ENCODE results near the gene RIT2.

The RIT2 gene

DNA sequence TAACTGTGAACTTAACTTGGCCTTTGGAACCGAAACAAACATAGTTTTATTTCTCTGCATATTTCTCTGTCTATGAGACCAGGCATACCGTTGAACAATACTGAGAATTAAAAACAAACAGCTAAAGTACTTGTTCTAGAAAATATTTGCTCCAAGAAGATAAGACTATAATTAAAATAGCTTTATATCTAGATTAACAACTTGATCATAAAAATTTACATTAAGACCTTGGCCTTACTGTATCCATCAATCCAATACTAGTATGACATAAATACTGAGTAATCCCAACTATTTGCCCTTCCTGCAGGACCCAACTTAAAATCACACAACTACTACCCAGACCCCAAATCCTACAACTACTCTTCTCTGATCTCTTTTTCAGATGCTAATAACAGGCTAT lies 260.9 kb downstream of the RIT2 start:
- TF ChIP-seq, protein P1, sequence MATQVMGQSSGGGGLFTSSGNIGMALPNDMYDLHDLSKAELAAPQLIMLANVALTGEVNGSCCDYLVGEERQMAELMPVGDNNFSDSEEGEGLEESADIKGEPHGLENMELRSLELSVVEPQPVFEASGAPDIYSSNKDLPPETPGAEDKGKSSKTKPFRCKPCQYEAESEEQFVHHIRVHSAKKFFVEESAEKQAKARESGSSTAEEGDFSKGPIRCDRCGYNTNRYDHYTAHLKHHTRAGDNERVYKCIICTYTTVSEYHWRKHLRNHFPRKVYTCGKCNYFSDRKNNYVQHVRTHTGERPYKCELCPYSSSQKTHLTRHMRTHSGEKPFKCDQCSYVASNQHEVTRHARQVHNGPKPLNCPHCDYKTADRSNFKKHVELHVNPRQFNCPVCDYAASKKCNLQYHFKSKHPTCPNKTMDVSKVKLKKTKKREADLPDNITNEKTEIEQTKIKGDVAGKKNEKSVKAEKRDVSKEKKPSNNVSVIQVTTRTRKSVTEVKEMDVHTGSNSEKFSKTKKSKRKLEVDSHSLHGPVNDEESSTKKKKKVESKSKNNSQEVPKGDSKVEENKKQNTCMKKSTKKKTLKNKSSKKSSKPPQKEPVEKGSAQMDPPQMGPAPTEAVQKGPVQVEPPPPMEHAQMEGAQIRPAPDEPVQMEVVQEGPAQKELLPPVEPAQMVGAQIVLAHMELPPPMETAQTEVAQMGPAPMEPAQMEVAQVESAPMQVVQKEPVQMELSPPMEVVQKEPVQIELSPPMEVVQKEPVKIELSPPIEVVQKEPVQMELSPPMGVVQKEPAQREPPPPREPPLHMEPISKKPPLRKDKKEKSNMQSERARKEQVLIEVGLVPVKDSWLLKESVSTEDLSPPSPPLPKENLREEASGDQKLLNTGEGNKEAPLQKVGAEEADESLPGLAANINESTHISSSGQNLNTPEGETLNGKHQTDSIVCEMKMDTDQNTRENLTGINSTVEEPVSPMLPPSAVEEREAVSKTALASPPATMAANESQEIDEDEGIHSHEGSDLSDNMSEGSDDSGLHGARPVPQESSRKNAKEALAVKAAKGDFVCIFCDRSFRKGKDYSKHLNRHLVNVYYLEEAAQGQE (IDR thresholded peaks at IDR 0.05; ENCODE audit: insufficient replicate concordance, low read depth) = no peak
- no peak for TF ChIP-seq POLR2AphosphoS5 (IDR thresholded peaks at IDR 0.05; ENCODE audit: low read depth)
- TF ChIP-seq, protein P2, sequence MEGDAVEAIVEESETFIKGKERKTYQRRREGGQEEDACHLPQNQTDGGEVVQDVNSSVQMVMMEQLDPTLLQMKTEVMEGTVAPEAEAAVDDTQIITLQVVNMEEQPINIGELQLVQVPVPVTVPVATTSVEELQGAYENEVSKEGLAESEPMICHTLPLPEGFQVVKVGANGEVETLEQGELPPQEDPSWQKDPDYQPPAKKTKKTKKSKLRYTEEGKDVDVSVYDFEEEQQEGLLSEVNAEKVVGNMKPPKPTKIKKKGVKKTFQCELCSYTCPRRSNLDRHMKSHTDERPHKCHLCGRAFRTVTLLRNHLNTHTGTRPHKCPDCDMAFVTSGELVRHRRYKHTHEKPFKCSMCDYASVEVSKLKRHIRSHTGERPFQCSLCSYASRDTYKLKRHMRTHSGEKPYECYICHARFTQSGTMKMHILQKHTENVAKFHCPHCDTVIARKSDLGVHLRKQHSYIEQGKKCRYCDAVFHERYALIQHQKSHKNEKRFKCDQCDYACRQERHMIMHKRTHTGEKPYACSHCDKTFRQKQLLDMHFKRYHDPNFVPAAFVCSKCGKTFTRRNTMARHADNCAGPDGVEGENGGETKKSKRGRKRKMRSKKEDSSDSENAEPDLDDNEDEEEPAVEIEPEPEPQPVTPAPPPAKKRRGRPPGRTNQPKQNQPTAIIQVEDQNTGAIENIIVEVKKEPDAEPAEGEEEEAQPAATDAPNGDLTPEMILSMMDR (IDR thresholded peaks at IDR 0.05; ENCODE audit: insufficient read depth, low read length) = no peak
- TF ChIP-seq GABPA (IDR thresholded peaks at IDR 0.05; ENCODE audit: low read depth) = no peak
- TF ChIP-seq SPI1 (IDR thresholded peaks at IDR 0.05; ENCODE audit: borderline replicate concordance, low read depth) = no peak
- no peak overlapping the region for H3K4me3 ChIP-seq (replicated peaks; ENCODE audit: insufficient read depth, low read length)
- H3K27ac ChIP-seq (replicated peaks) = no peak overlapping the region
- H3K27me3 ChIP-seq (ENCODE audit: insufficient read depth, poor library complexity, severe bottlenecking) = no peaks in the 10 kb centered on the region
- DNase-seq (ENCODE audit: low read depth in 1 of 2, low spot score in 1 of 2) = no peak

DNA sequence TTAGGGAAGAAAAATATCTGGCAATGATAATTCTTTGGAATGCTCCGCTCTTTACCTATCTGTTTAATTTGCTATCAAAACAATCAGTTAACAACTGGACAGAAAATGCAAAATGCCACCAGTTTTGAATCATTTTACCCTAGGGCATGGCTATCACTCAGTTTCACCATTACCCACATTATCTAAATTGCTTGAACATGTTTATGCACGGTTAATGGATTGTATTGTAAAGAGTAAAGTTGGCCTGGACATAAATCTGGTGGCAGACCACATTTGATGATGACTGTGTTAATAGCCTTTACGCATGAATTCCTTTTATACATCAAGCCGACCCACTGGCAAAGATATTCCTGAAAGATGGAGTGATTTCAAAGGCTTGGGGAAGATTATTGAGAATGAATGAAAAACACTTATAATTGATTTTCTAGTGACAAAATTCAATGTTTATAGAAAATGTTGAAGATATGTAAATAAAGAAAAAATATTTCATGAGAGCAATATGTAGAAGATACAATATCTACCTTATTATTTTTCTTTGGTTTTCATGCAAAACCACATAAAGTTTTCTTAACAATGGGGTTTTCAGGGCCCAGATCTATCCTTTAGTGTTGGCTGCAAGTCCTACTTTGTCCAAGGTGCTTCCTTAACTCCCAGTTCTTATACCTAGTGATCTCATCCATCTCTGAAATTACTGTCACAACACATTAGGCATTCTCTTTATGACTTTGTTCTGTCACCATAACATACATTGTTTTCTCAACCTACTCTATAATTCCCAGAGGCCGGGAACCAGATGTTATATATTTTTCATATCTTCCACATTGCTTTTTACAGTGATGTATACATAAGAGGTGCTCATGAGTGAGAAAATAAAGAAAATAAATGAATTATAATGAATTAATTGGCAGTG lies 265.1 kb downstream of the RIT2 start:
- Histone ChIP-seq H3K4me3 (replicated peaks; ENCODE audit: insufficient read depth, low read length) (no peak overlapping the region), H3K27me3 (ENCODE audit: insufficient read depth, poor library complexity, severe bottlenecking) (peaks cover 2% of the 10 kb centered on the region), H3K27ac (replicated peaks) (no peak overlapping the region)
- no peak for DNase-seq (ENCODE audit: low read depth in 1 of 2, low spot score in 1 of 2)
- TF ChIP-seq SPI1 (IDR thresholded peaks at IDR 0.05; ENCODE audit: borderline replicate concordance, low read depth) (no peak), GABPA (IDR thresholded peaks at IDR 0.05; ENCODE audit: low read depth) (no peak), POLR2AphosphoS5 (IDR thresholded peaks at IDR 0.05; ENCODE audit: low read depth) (no peak)
- TF ChIP-seq, protein P2 (IDR thresholded peaks at IDR 0.05; ENCODE audit: insufficient read depth, low read length) = no peak
- TF ChIP-seq, protein P1 (IDR thresholded peaks at IDR 0.05; ENCODE audit: insufficient replicate concordance, low read depth) = no peak

DNA sequence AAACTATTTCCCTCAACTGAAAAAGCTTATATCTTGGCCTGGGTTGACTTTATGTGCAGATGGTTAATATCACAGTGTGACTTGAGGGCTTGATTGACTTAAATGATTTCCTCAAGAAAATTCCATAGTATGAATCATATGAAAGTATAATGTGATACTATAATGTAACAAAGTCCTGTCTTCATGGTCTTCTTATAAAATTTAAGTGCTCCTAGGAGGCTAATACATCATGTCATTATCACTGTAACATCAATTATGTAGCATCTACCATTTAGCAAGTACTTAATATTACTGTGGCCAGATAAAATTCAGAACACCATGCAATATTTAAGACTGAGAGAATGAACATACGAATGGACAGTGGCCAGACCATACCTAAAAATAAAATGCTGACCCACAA lies 276.1 kb downstream of the RIT2 start:
- DNase-seq (ENCODE audit: low read depth in 1 of 2, low spot score in 1 of 2) = no peak
- TF ChIP-seq, protein P2 (IDR thresholded peaks at IDR 0.05; ENCODE audit: insufficient read depth, low read length) = no peak
- TF ChIP-seq SPI1 (IDR thresholded peaks at IDR 0.05; ENCODE audit: borderline replicate concordance, low read depth) (no peak), GABPA (IDR thresholded peaks at IDR 0.05; ENCODE audit: low read depth) (no peak), POLR2AphosphoS5 (IDR thresholded peaks at IDR 0.05; ENCODE audit: low read depth) (no peak)
- TF ChIP-seq, protein P1 (IDR thresholded peaks at IDR 0.05; ENCODE audit: insufficient replicate concordance, low read depth) = no peak

More for the DNA sequence above, 276.1 kb downstream of the RIT2 start:
- no peak overlapping the region for H3K4me3 ChIP-seq (replicated peaks; ENCODE audit: insufficient read depth, low read length)
- H3K27ac ChIP-seq (replicated peaks) = no peak overlapping the region
- H3K27me3 ChIP-seq (ENCODE audit: insufficient read depth, poor library complexity, severe bottlenecking) = no peaks in the 10 kb centered on the region

Data from HL-60 (cell line).